Keratinocyte (primary cell): Measurements from ENCODE around the gene BNIP5. TPM values are rescaled to one million over a fixed set of nuclear protein-coding genes. Genes with fewer than 3 reads are reported as not detected.

Source experiments
- DNase-seq: peaks from one replicate; pipeline ENCODE4 v3.0.0-alpha.2; 2011; ENCODE audit warnings: low read depth, missing footprints, low spot score
- FAIRE-seq: peaks from 2 replicates; lab custom pipeline; 2011; peaks lifted over from hg19 to GRCh38; lab: Jason Lieb, UNC
- H2AFZ ChIP-seq: 2 replicates; pipeline ENCODE4 v1.6.0; 2012; ENCODE audit warnings: low read length, control low read depth, inconsistent platforms; ENCODE audit not compliant: control insufficient read depth
- H3K27ac ChIP-seq: 2 replicates; pipeline ENCODE4 v1.5.1; 2011; ENCODE audit warnings: low read length; ENCODE audit not compliant: control insufficient read depth, insufficient read depth
- H3K27me3 ChIP-seq: 3 replicates; pipeline ENCODE4 v1.6.0; 2011; ENCODE audit warnings: low read length; ENCODE audit not compliant: control insufficient read depth, insufficient read depth; ENCODE audit errors: extremely low read depth
- H3K36me3 ChIP-seq, 2 experiments: 2 replicates in 1 of 2; 3 replicates in 1 of 2; pipeline ENCODE4 v1.5.1; 2011; ENCODE audit warnings: low read length in 2 of 2, mild to moderate bottlenecking in 1 of 2; ENCODE audit not compliant: control insufficient read depth in 2 of 2, insufficient read depth in 2 of 2; ENCODE audit errors: extremely low read depth in 1 of 2
- H3K4me1 ChIP-seq: 3 replicates; pipeline ENCODE4 v1.5.1; 2011; ENCODE audit warnings: low read length; ENCODE audit not compliant: control insufficient read depth, insufficient read depth; ENCODE audit errors: extremely low read depth
- H3K4me2 ChIP-seq: 3 replicates; pipeline ENCODE4 v1.6.0; 2011; ENCODE audit warnings: low read depth, low read length; ENCODE audit not compliant: control insufficient read depth, insufficient read depth; ENCODE audit errors: extremely low read depth
- H3K4me3 ChIP-seq, 3 experiments: fragments of 200-600 bp in 1 of 3; sonication (generic) in 1 of 3; 2 replicates in 2 of 3; 3 replicates in 1 of 3; pipeline ENCODE4 v1.5.1; 2011 to 2016; ENCODE audit warnings: low read length in 3 of 3, mild to moderate bottlenecking in 3 of 3, control low read depth in 2 of 3, inconsistent platforms in 1 of 3, low read depth in 1 of 3, mixed read lengths in 1 of 3, mixed run types in 1 of 3, moderate library complexity in 1 of 3; ENCODE audit not compliant: control insufficient read depth in 2 of 3, insufficient read depth in 2 of 3; ENCODE audit errors: extremely low read depth in 1 of 3
- H3K79me2 ChIP-seq: 2 replicates; pipeline ENCODE4 v1.6.0; 2012; ENCODE audit warnings: low read length; ENCODE audit not compliant: control insufficient read depth, insufficient read depth
- H3K9ac ChIP-seq: 3 replicates; pipeline ENCODE4 v1.6.0; 2011; ENCODE audit warnings: low read length; ENCODE audit not compliant: control insufficient read depth, insufficient read depth; ENCODE audit errors: extremely low read depth
- H3K9me1 ChIP-seq: 3 replicates; pipeline ENCODE4 v1.6.0; 2011; ENCODE audit warnings: low read length; ENCODE audit not compliant: control insufficient read depth, insufficient read depth; ENCODE audit errors: extremely low read depth
- H3K9me3 ChIP-seq: 2 replicates; pipeline ENCODE4 v1.5.1; 2012; ENCODE audit warnings: low read depth, low read length; ENCODE audit not compliant: control insufficient read depth
- H4K20me1 ChIP-seq: 3 replicates; pipeline ENCODE4 v1.6.0; 2011; ENCODE audit warnings: low read length; ENCODE audit not compliant: control insufficient read depth, insufficient read depth; ENCODE audit errors: extremely low read depth
- CTCF ChIP-seq, 3 experiments: IDR thresholded peaks in 1 of 3; conservative IDR thresholded peaks in 1 of 3; optimal IDR thresholded peaks in 1 of 3; 2 replicates in 2 of 3; 3 replicates in 1 of 3; pipeline versions ENCODE3 to v1.5.1; 2011; ENCODE audit warnings: low read length in 3 of 3, mild to moderate bottlenecking in 3 of 3, moderate library complexity in 2 of 3, control low read depth in 1 of 3, inconsistent platforms in 1 of 3; ENCODE audit not compliant: insufficient read depth in 2 of 3; ENCODE audit errors: extremely low read depth in 1 of 3
- EZH2 ChIP-seq: IDR thresholded peaks from one replicate; pipeline ENCODE4 v1.6.1; 2012; ENCODE audit warnings: inconsistent platforms, mild to moderate bottlenecking, low read length, moderate library complexity
- dilution Hi-C: fragments of 300-500 bp; cut with MboI; formaldehyde crosslinking; loops from one replicate; pipeline ENCODE4 v1.7.0; 2020; ENCODE audit warnings: low sequenced_read_pairs; ENCODE audit not compliant: extremely low pct_ligation_motif_present
- polyA plus RNA-seq, 5 experiments: library from polyadenylated mRNA; depleted of rRNA in 3 of 5; stranded (reverse) in 3 of 5; stranded (forward) in 1 of 5; unstranded in 1 of 5; fragments of >200 nt; gene quantifications; 1 replicate in 1 of 5; 2 replicates in 3 of 5; 3 replicates in 1 of 5; pipeline versions ENCODE4 v1.2.1 to v1.2.3, GENCODE V29; 2011 to 2012; ENCODE audit warnings: missing spikeins in 2 of 5, low read depth in 1 of 5, low replicate concordance in 1 of 5

Gene BNIP5
- polyA plus RNA-seq, 1 donor (not counting 4 experiments of a cell fraction or from before 2014, with no cell fraction given) = not detected

GRCh38 chr6:36357872-36358225, 21.2 kb upstream of the BNIP5 start:
- Histone ChIP-seq H3K4me1 (no peaks in the 10 kb centered on the region), H2AFZ (no peak overlapping the region), H3K79me2 (no peaks in the 10 kb centered on the region), H3K27me3 (peaks cover 2% of the 10 kb centered on the region), H3K9ac (no peak overlapping the region), H3K4me2 (no peak overlapping the region), H3K4me3 (no peak overlapping the region), H3K36me3 (no peaks in the 10 kb centered on the region), H3K9me3 (no peaks in the 10 kb centered on the region), H3K27ac (no peak overlapping the region), H4K20me1 (no peaks in the 10 kb centered on the region), H3K9me1 (no peaks in the 10 kb centered on the region)
- FAIRE-seq (no peak), DNase-seq (no peak)
- dilution Hi-C loops = no loop called here
- TF ChIP-seq EZH2 (no peak), CTCF (optimal IDR thresholded peaks at IDR 0.05 in 1 of 3, IDR thresholded peaks at IDR 0.05 in 1 of 3, conservative IDR thresholded peaks at IDR 0.05 in 1 of 3; ENCODE audit: extremely low read depth in 1 of 3, insufficient read depth in 2 of 3, low read length in 3 of 3) (no peak)

DNA sequence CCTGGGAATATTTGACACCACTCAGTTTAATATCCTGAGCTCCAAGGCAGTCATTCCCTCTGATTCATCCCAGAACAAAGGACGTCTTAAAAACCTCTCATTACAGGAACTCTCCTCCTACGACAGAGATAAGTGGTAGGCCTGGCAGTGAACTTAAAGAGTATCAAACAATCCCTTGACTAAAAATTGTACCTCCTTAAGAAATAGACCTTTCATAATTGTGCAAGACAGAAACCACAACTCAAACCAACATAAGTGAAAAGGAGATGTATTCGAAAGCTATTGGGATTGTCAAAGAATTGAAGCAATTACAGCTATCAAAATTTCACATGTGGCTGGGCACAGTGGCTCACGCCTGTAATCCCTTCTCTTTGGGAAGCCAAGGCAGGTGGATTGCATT, 19.1 kb upstream of the BNIP5 start:
- H3K27me3 ChIP-seq = no peaks in the 10 kb centered on the region
- H3K27ac ChIP-seq = no peak overlapping the region
- H3K9ac ChIP-seq = no peak overlapping the region
- H3K4me2 ChIP-seq = no peak overlapping the region
- H3K9me1 ChIP-seq = no peaks in the 10 kb centered on the region
- dilution Hi-C loops = no loop called here
- TF ChIP-seq EZH2 = no peak
- H3K4me1 ChIP-seq = no peaks in the 10 kb centered on the region
- no peak for DNase-seq
- no peaks in the 10 kb centered on the region for H4K20me1 ChIP-seq
- no peaks in the 10 kb centered on the region for H3K36me3 ChIP-seq
- H3K4me3 ChIP-seq = no peak overlapping the region
- H2AFZ ChIP-seq = no peak overlapping the region
- no peak for FAIRE-seq
- H3K79me2 ChIP-seq = no peaks in the 10 kb centered on the region
- no peaks in the 10 kb centered on the region for H3K9me3 ChIP-seq

- H3K9ac ChIP-seq = no peak overlapping the region
- H3K4me1 ChIP-seq = no peaks in the 10 kb centered on the region
- H3K9me1 ChIP-seq = no peaks in the 10 kb centered on the region
- H3K4me2 ChIP-seq = no peak overlapping the region
- H3K36me3 ChIP-seq = no peaks in the 10 kb centered on the region
- H2AFZ ChIP-seq = no peak overlapping the region
- DNase-seq (no peak), FAIRE-seq (no peak)
- H3K27ac ChIP-seq = no peak overlapping the region
- no peak for TF ChIP-seq EZH2
- TF ChIP-seq CTCF (optimal IDR thresholded peaks at IDR 0.05 in 1 of 3, IDR thresholded peaks at IDR 0.05 in 1 of 3, conservative IDR thresholded peaks at IDR 0.05 in 1 of 3; ENCODE audit: extremely low read depth in 1 of 3, insufficient read depth in 2 of 3, low read length in 3 of 3) = no peak
- H3K4me3 ChIP-seq = no peak overlapping the region
- H3K79me2 ChIP-seq = no peaks in the 10 kb centered on the region
- no peaks in the 10 kb centered on the region for H4K20me1 ChIP-seq
- dilution Hi-C loops = no loop called here
- no peaks in the 10 kb centered on the region for H3K27me3 ChIP-seq
- no peaks in the 10 kb centered on the region for H3K9me3 ChIP-seq
These were observed 16.8 kb upstream of the BNIP5 start for GRCh38 chr6:36353411-36353915.
